Measurements from ENCODE around the gene RMDN3. TPM values are rescaled to one million over a fixed set of nuclear protein-coding genes. Genes with fewer than 3 reads are reported as not detected.

The RMDN3 gene
- total and polyA plus RNA-seq, 9 of the 15 experiments (the other 6 are each of a cell fraction or from before 2014, with no cell fraction given), result 8.1 to 38.2 (median 25.9) TPM

GRCh38 chr15:40803076-40803475 is 48.0 kb upstream of the RMDN3 start (continued):
- TF ChIP-seq SMC3 (conservative IDR thresholded peaks at IDR 0.05; ENCODE audit: insufficient read depth, low read depth, low read length) (no peak), PHTF2 (CRISPR knock-in tag; IDR thresholded peaks at IDR 0.05) (no peak), MCM7 (IDR thresholded peaks at IDR 0.05) (no peak), ZNF644 (tag; IDR thresholded peaks at IDR 0.05; ENCODE audit: low read depth) (no peak), MED1 (CRISPR knock-in tag; IDR thresholded peaks at IDR 0.05; ENCODE audit: borderline replicate concordance) (no peak)

DNA sequence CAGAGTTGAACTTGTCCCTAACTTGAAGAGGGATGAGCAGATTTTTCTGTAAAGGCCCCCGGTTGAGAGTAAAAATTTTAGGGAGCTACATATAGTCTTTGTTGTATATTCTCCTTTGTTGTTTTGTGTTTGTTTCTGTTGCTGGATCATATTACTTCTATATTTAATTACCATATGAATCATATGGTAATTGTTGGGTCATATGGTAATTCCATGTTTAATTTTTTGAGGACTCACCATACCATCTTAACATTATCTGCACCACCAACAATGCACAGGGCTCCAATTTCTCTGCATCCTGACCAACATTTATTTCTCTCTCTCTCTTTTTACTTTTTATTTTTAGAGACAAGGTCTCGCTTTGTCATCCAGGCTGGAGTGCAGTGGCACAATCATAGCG is 44.5 kb upstream of the RMDN3 start:
- Histone ChIP-seq H4K20me1 (replicated peaks; ENCODE audit: control insufficient read depth, insufficient read depth, low read length) (no peaks in the 10 kb centered on the region), H3K36me3 (ENCODE audit: control insufficient read depth, insufficient read depth, low read length) (peaks cover 15% of the 10 kb centered on the region; the same call in 2 of the 3 replicates), H3K79me2 (ENCODE audit: control insufficient read depth, insufficient read depth, low read length) (peaks cover 2% of the 10 kb centered on the region), H3K4me3 (no peak overlapping the region), H3K4me1 (replicated peaks in 1 of 2; ENCODE audit: control insufficient read depth in 2 of 2, insufficient read depth in 2 of 2, low read length in 2 of 2) (no peaks in the 10 kb centered on the region; a peak in 2 of 5 replicates), H3K27ac (ENCODE audit: extremely low read depth, low read depth, low read length) (no peak overlapping the region), H2AFZ (ENCODE audit: low read depth, low read length) (no peak overlapping the region), H3K9ac (ENCODE audit: insufficient read depth in 1 of 2, low read depth in 2 of 2, low read length in 2 of 2) (no peak overlapping the region), H3K9me3 (replicated peaks; ENCODE audit: control insufficient read depth, insufficient read depth, low read depth, low read length) (no peaks in the 10 kb centered on the region), H3K27me3 (ENCODE audit: control insufficient read depth in 2 of 2, insufficient read depth in 2 of 2, low read length in 2 of 2) (no peaks in the 10 kb centered on the region), H3K9me1 (ENCODE audit: control insufficient read depth, insufficient read depth, low read length) (peaks cover 3% of the 10 kb centered on the region), H3K4me2 (ENCODE audit: insufficient read depth, low read length) (no peak overlapping the region)
- no peak for ATAC-seq
- no TSS peak for BruUV-seq (replicated peaks)
- TF ChIP-seq SREBF1 (IDR thresholded peaks at IDR 0.05; ENCODE audit: borderline replicate concordance, low read depth, low read length) (no peak), TRIM24 (IDR thresholded peaks at IDR 0.05) (no peak)
- ChIA-PET POLR2A (interaction anchor here (0.6 to 1.4 kb wide), 3 partner anchors 16 to 58 kb away, joined by 3 to 4 read pairs (median 3); no protein-coding TSS in a partner anchor), CTCF (ENCODE audit: low intra/inter-chr PET ratio) (no interaction called here)
- in situ Hi-C loops (cut with MboI), result no loop called here
- intact Hi-C loops (cut with micrococcal nuclease), result no loop called here
- no peak for FAIRE-seq
- DNase-seq (ENCODE audit: extremely low read depth in 1 of 4, low spot score in 3 of 4), result no peak
- WGBS (ENCODE audit: insufficient coverage, low coverage, missing lambda C conversion rate), result 85% methylated on average over 3 of the region's 3 CpGs

Measured in K562 (cell line).